K562 (cell line): ENCODE results near the gene GNA14.

Experiments used
- CBX2 ChIP-seq: fragments of 200-600 bp; sonication (generic); IDR thresholded peaks from one replicate; pipeline ENCODE4 v1.6.1; 2012; ENCODE audit warnings: mild to moderate bottlenecking, low read length, inconsistent platforms; ENCODE audit not compliant: insufficient read depth, poor library complexity, severe bottlenecking
- CTCF ChIP-seq, 3 experiments: IDR thresholded peaks in 2 of 3; conservative IDR thresholded peaks in 1 of 3; 2 replicates each; pipeline ENCODE4 v1.5.1; 2011 to 2012; ENCODE audit warnings: low read length in 3 of 3, mild to moderate bottlenecking in 3 of 3, control low read depth in 2 of 3, improper control_type of control experiment in 1 of 3, inconsistent platforms in 1 of 3, low read depth in 1 of 3, mixed read lengths in 1 of 3, moderate library complexity in 1 of 3; ENCODE audit not compliant: insufficient read depth in 2 of 3
- DPF2 ChIP-seq: fragments of 450-650 bp; IDR thresholded peaks from 2 replicates; pipeline ENCODE4 v1.6.1; 2016
- ELF1 ChIP-seq: fragments of 200-800 bp; sonication (Bioruptor generic); IDR thresholded peaks from 2 replicates; pipeline ENCODE4 v1.6.1; 2016; ENCODE audit warnings: missing genetic modification characterization, missing compliant biosample characterization
- ESRRA ChIP-seq: fragments of 450-650 bp; IDR thresholded peaks from 2 replicates; pipeline ENCODE4 v1.6.1; 2014; ENCODE audit warnings: low read depth, mild to moderate bottlenecking, moderate library complexity, borderline replicate concordance
- HNRNPL ChIP-seq: fragments of 200-400 bp; formaldehyde crosslinking; IDR thresholded peaks from 2 replicates; pipeline ENCODE4 v1.6.1; 2017; ENCODE audit warnings: low read depth, mild to moderate bottlenecking, low read length
- JUND ChIP-seq, 2 experiments: IDR thresholded peaks; 2 replicates in 1 of 2; 3 replicates in 1 of 2; pipeline ENCODE4 v1.6.1; 2011; ENCODE audit warnings: borderline replicate concordance in 2 of 2, low read depth in 2 of 2, low read length in 2 of 2, improper control_type of control experiment in 1 of 2, missing biosample characterization in 1 of 2, missing genetic modification characterization in 1 of 2, missing genetic modification reagents in 1 of 2
- KAT7 ChIP-seq: sonication (generic); formaldehyde crosslinking; IDR thresholded peaks from 2 replicates; pipeline ENCODE4 v1.8.0; 2022; ENCODE audit warnings: missing genetic modification reagents, mild to moderate bottlenecking, borderline replicate concordance
- NR2F6 ChIP-seq: fragments of 450-650 bp; formaldehyde crosslinking; IDR thresholded peaks from 2 replicates; pipeline ENCODE4 v1.4.0; 2020; ENCODE audit warnings: mild to moderate bottlenecking
- POLR2AphosphoS5 ChIP-seq: IDR thresholded peaks from 2 replicates; pipeline ENCODE4 v1.6.1; 2011; ENCODE audit warnings: mild to moderate bottlenecking, low read depth, low read length, moderate library complexity; ENCODE audit not compliant: control insufficient read depth, insufficient read depth
- ZNF280B ChIP-seq: fragments of 250-450 bp; sonication (Bioruptor Pico); IDR thresholded peaks from 2 replicates; pipeline ENCODE4 v1.5.1; 2021; ENCODE audit warnings: mild to moderate bottlenecking
- TF ChIP-seq, protein P1 (sequence below): fragments of 450-650 bp; formaldehyde crosslinking; IDR thresholded peaks from 2 replicates; pipeline ENCODE4 v1.4.0; 2020; ENCODE audit warnings: mild to moderate bottlenecking, moderate library complexity

DNA sequence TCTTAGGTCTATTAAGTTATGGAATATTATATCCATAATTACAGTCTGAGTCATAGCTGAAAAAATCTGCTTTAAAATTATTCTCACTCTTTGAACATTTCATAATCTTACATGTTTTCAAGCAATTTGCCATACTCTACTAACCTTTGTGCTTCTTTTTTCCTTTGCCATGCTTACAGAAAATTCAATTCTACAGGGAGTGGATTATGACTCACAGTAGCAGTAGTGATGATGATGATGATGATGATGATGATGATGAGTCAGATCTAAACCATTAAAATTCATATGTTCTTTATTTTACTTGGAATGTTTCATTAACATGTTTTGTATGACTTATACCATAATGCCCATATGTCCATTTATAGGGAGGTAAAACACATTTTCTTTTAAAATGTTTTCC is 263.7 kb downstream of the GNA14 start:
- no peak for TF ChIP-seq NR2F6
- TF ChIP-seq DPF2: no peak
- no peak for TF ChIP-seq JUND (IDR thresholded peaks at IDR 0.05; ENCODE audit: borderline replicate concordance, low read depth, low read length)
- no peak for TF ChIP-seq JUND (tag; IDR thresholded peaks at IDR 0.05; ENCODE audit: borderline replicate concordance, low read depth, low read length)
- TF ChIP-seq, protein P1, sequence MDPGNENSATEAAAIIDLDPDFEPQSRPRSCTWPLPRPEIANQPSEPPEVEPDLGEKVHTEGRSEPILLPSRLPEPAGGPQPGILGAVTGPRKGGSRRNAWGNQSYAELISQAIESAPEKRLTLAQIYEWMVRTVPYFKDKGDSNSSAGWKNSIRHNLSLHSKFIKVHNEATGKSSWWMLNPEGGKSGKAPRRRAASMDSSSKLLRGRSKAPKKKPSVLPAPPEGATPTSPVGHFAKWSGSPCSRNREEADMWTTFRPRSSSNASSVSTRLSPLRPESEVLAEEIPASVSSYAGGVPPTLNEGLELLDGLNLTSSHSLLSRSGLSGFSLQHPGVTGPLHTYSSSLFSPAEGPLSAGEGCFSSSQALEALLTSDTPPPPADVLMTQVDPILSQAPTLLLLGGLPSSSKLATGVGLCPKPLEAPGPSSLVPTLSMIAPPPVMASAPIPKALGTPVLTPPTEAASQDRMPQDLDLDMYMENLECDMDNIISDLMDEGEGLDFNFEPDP (CRISPR knock-in tag): no peak
- TF ChIP-seq CTCF (IDR thresholded peaks at IDR 0.05 in 2 of 3, conservative IDR thresholded peaks at IDR 0.05 in 1 of 3; ENCODE audit: insufficient read depth in 2 of 3, low read depth in 1 of 3, low read length in 3 of 3): no peak
- no peak for TF ChIP-seq POLR2AphosphoS5
- no peak for TF ChIP-seq CBX2
- TF ChIP-seq KAT7 (CRISPR knock-in tag): no peak
- no peak for TF ChIP-seq ZNF280B
- TF ChIP-seq ESRRA: no peak
- no peak for TF ChIP-seq HNRNPL
- TF ChIP-seq ELF1 (tag): no peak
